DMS79 (cell line): ENCODE measurements around the gene LCOR.

Source experiments
- DNase-seq: peaks from one replicate; lab custom pipeline; 2025; lab: John Stamatoyannopoulos, UW

LCOR gene

GRCh38 chr10:96890172-96890513 is 58.0 kb downstream of the LCOR start:
- DNase-seq = no peak

DNA sequence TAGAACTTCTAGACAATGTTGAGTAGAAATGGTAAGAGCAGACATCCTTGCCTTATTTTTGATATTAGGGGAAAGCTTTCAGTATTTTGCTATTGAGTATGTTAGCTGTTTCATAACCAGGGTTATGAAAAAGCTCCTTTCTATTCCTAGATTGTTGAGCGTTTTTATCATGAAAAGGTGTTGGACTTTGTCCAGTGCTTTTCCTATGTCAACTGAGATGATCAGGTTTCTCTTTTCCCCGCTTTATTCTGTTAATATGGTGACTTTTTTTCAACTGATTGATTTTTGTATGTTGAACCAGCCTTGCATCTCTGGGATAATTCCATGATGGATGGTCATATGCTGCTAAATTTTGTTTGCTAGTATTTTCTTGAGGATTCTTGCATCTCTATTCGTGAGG is 58.5 kb downstream of the LCOR start:
- DNase-seq = no peak

- no peak for DNase-seq
Measured at GRCh38 chr10:96891840-96892239, 59.7 kb downstream of the LCOR start.

- no peak for DNase-seq
Measured at GRCh38 chr10:96895662-96896424, 63.7 kb downstream of the LCOR start.

DNA sequence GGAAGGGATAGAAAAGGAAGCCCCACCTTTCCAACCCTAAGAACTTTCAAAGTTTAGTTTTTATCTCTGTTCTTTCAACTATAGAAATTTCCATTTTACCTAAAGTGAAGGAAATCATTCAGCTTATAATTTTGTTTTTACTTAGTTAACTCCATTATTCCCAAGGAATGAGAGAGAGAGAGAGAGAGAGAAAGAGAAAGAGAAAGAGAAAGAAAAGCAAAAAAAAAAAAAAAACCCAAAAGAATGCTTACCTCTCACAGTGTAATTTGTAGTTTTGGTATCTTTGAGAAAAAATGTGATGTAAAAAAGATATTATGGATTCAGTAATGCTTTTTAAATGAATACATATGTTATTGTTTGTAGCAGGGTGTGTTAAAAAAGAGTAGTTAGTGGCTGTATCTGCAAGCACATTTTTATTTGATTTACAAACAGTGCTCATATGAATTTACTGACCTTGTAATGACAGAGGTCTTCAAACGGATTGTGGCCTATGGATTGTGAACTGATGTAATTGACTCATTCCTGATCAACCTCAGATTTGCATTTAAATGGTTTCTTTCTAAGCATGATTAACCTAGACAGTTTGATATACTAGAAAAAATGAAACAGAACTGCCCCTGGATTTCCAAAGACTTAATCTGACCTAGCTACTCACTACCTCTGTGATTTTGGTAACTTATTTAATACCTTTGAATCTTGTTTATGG is 64.9 kb downstream of the LCOR start:
- DNase-seq = no peak

GRCh38 chr10:96902117-96902516 is 70.0 kb downstream of the LCOR start:
- DNase-seq = no peak

GRCh38 chr10:96902731-96903358 is 70.7 kb downstream of the LCOR start:
- DNase-seq = no peak

GRCh38 chr10:96904648-96905047 is 72.5 kb downstream of the LCOR start:
- DNase-seq = no peak

- no peak for DNase-seq
Measured at GRCh38 chr10:96906864-96907263, 74.8 kb downstream of the LCOR start.

GRCh38 chr10:96910488-96911395 is 78.6 kb downstream of the LCOR start:
- DNase-seq = no peak

GRCh38 chr10:96912405-96912804 is 80.3 kb downstream of the LCOR start:
- no peak for DNase-seq

GRCh38 chr10:96913906-96914305 is 81.8 kb downstream of the LCOR start:
- DNase-seq = no peak

DNA sequence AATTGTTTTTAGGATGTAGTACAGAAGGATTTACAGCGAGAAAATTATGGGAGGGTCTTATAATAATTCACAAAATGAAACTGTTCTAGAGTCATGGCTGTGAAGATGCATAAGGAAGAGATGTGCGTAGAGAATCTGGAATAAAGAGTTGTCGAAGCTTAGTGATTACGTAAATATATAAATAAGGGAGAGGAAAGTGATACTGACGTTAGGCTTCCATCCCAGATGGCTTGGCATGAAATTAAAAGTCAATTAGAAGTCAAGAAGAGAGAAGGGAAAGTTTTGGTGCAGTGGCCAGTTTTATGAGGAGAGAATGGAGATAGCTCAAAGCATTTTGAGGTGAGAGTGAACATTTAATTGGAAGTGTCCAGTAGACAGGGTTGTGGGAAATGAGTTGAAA is 85.5 kb downstream of the LCOR start:
- DNase-seq = no peak

DNA sequence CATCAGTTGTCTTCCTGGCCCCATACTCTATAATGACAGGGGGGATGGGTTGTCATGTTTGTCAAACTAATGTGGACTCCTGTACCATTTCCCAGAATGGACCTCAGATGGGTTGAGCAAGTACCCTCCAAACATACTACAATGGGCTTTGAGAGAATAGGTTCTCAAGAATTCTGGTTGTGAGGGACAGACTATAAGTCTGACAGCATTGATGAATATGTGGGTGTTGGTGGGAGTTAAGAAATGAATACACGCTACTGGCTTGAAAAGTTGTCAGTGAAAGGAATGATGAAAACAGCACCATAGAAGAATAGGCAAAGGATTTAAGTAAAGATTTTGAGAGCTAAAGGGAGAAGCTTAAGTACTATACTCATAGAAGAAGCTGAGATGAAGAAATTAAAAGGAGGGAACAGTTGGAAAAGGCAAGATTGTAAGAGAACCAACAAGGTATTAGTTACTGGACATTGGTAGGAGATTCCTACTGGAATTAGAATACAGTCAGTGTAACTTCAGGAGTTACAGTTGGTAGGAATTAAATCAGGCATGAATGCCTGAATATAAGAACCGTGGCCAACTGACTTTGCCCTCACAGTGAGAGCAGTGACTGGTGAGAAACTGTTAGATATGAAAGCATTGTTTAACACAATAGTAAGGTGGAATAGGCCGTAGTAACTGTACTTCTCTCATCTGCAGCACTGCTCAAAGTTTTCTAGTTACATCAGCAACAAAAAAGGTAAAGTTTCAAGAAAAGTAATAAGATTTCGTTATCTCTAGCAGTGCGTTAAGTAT is 86.3 kb downstream of the LCOR start:
- no peak for DNase-seq

GRCh38 chr10:96919785-96920430 is 87.8 kb downstream of the LCOR start:
- no peak for DNase-seq

DNA sequence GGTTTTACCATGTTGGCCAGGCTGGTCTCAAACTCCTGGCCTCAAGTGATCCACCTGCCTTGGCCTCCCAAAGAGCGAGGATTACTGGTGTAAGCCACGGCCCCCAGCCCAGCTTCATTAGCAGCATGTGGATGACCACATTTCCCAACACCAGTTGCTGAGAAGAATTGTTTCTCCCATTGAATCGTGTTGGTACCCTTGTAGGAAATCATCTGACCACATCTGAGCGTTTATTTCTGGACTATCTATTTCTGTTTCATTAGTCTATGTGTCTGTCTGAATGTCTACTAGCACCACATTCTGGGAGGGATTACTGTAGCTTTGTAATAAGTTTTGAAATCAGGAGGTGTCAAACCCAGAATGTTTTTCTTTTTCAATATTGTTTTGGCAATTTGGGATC is 89.6 kb downstream of the LCOR start:
- DNase-seq = no peak

GRCh38 chr10:96922978-96923948 is 91.2 kb downstream of the LCOR start:
- no peak for DNase-seq

- no peak for DNase-seq
Measured at GRCh38 chr10:96924861-96925260, 92.8 kb downstream of the LCOR start.

DNA sequence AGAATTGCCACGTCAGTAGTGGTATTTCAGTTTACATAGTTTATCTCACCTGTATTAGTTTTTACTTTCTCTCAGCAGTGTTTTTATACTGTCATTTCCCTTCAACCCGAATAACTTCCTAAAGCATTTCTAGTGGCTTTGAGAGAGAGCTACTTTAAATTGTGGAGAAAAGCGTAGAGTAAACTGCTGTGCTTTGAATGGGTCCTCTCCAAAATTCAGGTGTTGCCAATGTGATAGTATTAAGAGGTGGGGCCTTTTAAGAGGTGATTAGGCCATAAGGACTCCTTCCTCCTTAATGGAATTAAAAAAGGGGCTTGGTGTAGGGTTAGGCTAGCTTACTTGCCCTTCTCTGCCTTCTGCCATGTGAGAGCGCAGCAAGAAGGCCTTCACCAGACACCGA is 98.4 kb downstream of the LCOR start:
- DNase-seq = no peak

DNA sequence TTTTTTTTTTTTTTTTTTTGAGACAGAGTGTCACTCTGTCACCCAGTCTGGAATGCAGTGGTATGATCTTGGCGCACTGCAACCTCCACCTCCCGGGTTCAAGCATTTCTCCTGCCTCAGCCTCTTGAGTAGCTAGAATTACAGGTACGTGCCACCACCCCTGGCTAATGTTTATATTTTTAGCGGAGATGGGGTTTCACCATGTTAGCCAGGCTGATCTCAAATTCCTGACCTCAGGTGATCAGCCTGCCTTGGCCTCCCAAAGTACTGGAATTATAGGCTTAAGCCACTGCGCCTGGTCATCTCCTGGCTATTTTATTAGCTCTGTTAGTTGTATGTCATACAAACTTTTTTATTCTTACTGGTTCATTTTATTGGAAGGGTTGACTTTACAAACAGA is 103.0 kb downstream of the LCOR start:
- no peak for DNase-seq
